ENCODE data around the gene ZMIZ2.

Gene ZMIZ2

GRCh38 chr7:44811571-44811970 lies 62.9 kb downstream of the ZMIZ2 start:
- TF ChIP-seq USF1 (IDR thresholded peaks at IDR 0.05) (no peak), CEBPB (IDR thresholded peaks at IDR 0.05) (no peak), TCF12 (IDR thresholded peaks at IDR 0.05; ENCODE audit: low read depth) (no peak), RAD21 (IDR thresholded peaks at IDR 0.05; ENCODE audit: low read depth) (no peak), REST (IDR thresholded peaks at IDR 0.05; ENCODE audit: low read depth) (no peak), CREB1 (IDR thresholded peaks at IDR 0.05; ENCODE audit: low read depth) (no peak)

GRCh38 chr7:44814919-44815318 lies 66.3 kb downstream of the ZMIZ2 start:
- peak; percentile 40 for TF ChIP-seq RAD21 (IDR thresholded peaks at IDR 0.05; ENCODE audit: low read depth)
- TF ChIP-seq TCF12 (IDR thresholded peaks at IDR 0.05; ENCODE audit: low read depth) = no peak

GRCh38 chr7:44819292-44819691 lies 70.6 kb downstream of the ZMIZ2 start:
- TF ChIP-seq TAF1 (IDR thresholded peaks at IDR 0.05; ENCODE audit: low read depth) = no peak
- no peak for TF ChIP-seq YY1 (IDR thresholded peaks at IDR 0.05; ENCODE audit: low read depth)
- TF ChIP-seq EGR1 (IDR thresholded peaks at IDR 0.05) = no peak
- TF ChIP-seq NFIC (IDR thresholded peaks at IDR 0.05) = no peak
- TF ChIP-seq MAX (IDR thresholded peaks at IDR 0.05) = no peak
- no peak for TF ChIP-seq RAD21 (IDR thresholded peaks at IDR 0.05; ENCODE audit: low read depth)
- no peak for TF ChIP-seq CEBPB (IDR thresholded peaks at IDR 0.05)
- no peak for TF ChIP-seq CREB1 (IDR thresholded peaks at IDR 0.05; ENCODE audit: low read depth)
- TF ChIP-seq TCF12 (IDR thresholded peaks at IDR 0.05; ENCODE audit: low read depth) = no peak
- TF ChIP-seq USF1 (IDR thresholded peaks at IDR 0.05) = no peak
